PC-3 (cell line): Measurements from ENCODE around the gene OR6X1.

ENCODE experiments used
- CTCF ChIP-seq: fragments of 300-600 bp; sonication (generic); conservative IDR thresholded peaks from 2 replicates; pipeline ENCODE4 v1.5.1; 2017; ENCODE audit warnings: antibody characterized with exemption, low read depth, mild to moderate bottlenecking, low read length
- EZH2 ChIP-seq: fragments of 300-600 bp; sonication (generic); IDR thresholded peaks from one replicate; pipeline ENCODE4 v1.6.1; 2017; ENCODE audit warnings: antibody characterized with exemption, mild to moderate bottlenecking, low read length; ENCODE audit not compliant: unreplicated experiment

- TF ChIP-seq CTCF (no peak), EZH2 (no peak)
Measured at GRCh38 chr11:123798513-123799252, 44.4 kb upstream of the OR6X1 start.
